ENCODE results near the gene BEGAIN. TPM values are rescaled to one million over a fixed set of nuclear protein-coding genes. Genes with fewer than 3 reads are reported as not detected.

The BEGAIN gene
- total RNA-seq, 2 experiments from 2014 or later, result 0.76 TPM; not detected in 1

- Histone ChIP-seq H4K20me1 (ENCODE audit: insufficient read depth, low read length) (no peaks in the 10 kb centered on the region), H3K4me2 (ENCODE audit: low read length) (no peak overlapping the region), H3K4me3 (ENCODE audit: low read depth, low read length, poor library complexity, severe bottlenecking) (no peak overlapping the region), H3K79me2 (ENCODE audit: insufficient read depth, low read depth, low read length) (no peaks in the 10 kb centered on the region), H2AFZ (ENCODE audit: low read length) (no peak overlapping the region), H3K27ac (ENCODE audit: low read depth, low read length, poor library complexity, severe bottlenecking) (no peak overlapping the region), H3K9me2 (ENCODE audit: insufficient read depth, low read length) (no peaks in the 10 kb centered on the region), H3K4me1 (ENCODE audit: insufficient read depth, low read length, poor library complexity, severe bottlenecking) (no peaks in the 10 kb centered on the region), H3K9me3 (ENCODE audit: low read length) (no peaks in the 10 kb centered on the region), H3K36me3 (ENCODE audit: insufficient read depth, low read length) (no peaks in the 10 kb centered on the region)
- intact Hi-C loops (cut with micrococcal nuclease; ENCODE audit: unreplicated experiment), result no loop called here
- no peak for TF ChIP-seq CTCF (conservative IDR thresholded peaks at IDR 0.05; ENCODE audit: low read length)
- TF ChIP-seq EZH2phosphoT487 (IDR thresholded peaks at IDR 0.05; ENCODE audit: borderline replicate concordance, low read depth, low read length), result no peak
- no TSS peak for BruUV-seq (replicated peaks)
- no peak for DNase-seq (ENCODE audit: low spot score)
- ChIA-PET POLR2A (interaction anchor here (0.6 kb wide), 1 partner anchor 262 kb away, joined by 3 read pairs; no protein-coding TSS in a partner anchor), CTCF (ENCODE audit: unreplicated experiment) (no interaction called here)
Measured at GRCh38 chr14:100633406-100633805, 46.2 kb upstream of the BEGAIN start.

- Histone ChIP-seq H3K4me1 (ENCODE audit: insufficient read depth, low read length, poor library complexity, severe bottlenecking) (no peaks in the 10 kb centered on the region), H3K9me3 (ENCODE audit: low read length) (no peaks in the 10 kb centered on the region), H4K20me1 (ENCODE audit: insufficient read depth, low read length) (no peaks in the 10 kb centered on the region), H3K79me2 (ENCODE audit: insufficient read depth, low read depth, low read length) (no peaks in the 10 kb centered on the region), H3K4me3 (ENCODE audit: low read depth, low read length, poor library complexity, severe bottlenecking) (no peak overlapping the region), H3K4me2 (ENCODE audit: low read length) (no peak overlapping the region), H3K36me3 (ENCODE audit: insufficient read depth, low read length) (no peaks in the 10 kb centered on the region), H2AFZ (ENCODE audit: low read length) (no peak overlapping the region), H3K27ac (ENCODE audit: low read depth, low read length, poor library complexity, severe bottlenecking) (no peak overlapping the region), H3K9me2 (ENCODE audit: insufficient read depth, low read length) (no peaks in the 10 kb centered on the region)
- intact Hi-C loops (cut with micrococcal nuclease; ENCODE audit: unreplicated experiment), result no loop called here
- DNase-seq (ENCODE audit: low spot score), result no peak
- TF ChIP-seq EZH2phosphoT487 (IDR thresholded peaks at IDR 0.05; ENCODE audit: borderline replicate concordance, low read depth, low read length) (no peak), CTCF (conservative IDR thresholded peaks at IDR 0.05; ENCODE audit: low read length) (no peak)
- ChIA-PET CTCF (ENCODE audit: unreplicated experiment) (no interaction called here), POLR2A (no interaction called here)
- no TSS peak for BruUV-seq (replicated peaks)
Measured at GRCh38 chr14:100629696-100630095, 42.5 kb upstream of the BEGAIN start.

- ChIA-PET CTCF (ENCODE audit: unreplicated experiment) (no interaction called here), POLR2A (no interaction called here)
- Histone ChIP-seq H2AFZ (ENCODE audit: low read length) (no peak overlapping the region), H3K4me2 (ENCODE audit: low read length) (no peak overlapping the region), H3K27ac (ENCODE audit: low read depth, low read length, poor library complexity, severe bottlenecking) (no peak overlapping the region), H3K4me1 (ENCODE audit: insufficient read depth, low read length, poor library complexity, severe bottlenecking) (no peaks in the 10 kb centered on the region), H3K79me2 (ENCODE audit: insufficient read depth, low read depth, low read length) (no peaks in the 10 kb centered on the region), H3K9me2 (ENCODE audit: insufficient read depth, low read length) (no peaks in the 10 kb centered on the region), H3K36me3 (ENCODE audit: insufficient read depth, low read length) (no peaks in the 10 kb centered on the region), H3K4me3 (ENCODE audit: low read depth, low read length, poor library complexity, severe bottlenecking) (no peak overlapping the region), H3K9me3 (ENCODE audit: low read length) (no peaks in the 10 kb centered on the region), H4K20me1 (ENCODE audit: insufficient read depth, low read length) (no peaks in the 10 kb centered on the region)
- TF ChIP-seq CTCF (conservative IDR thresholded peaks at IDR 0.05; ENCODE audit: low read length) (no peak), EZH2phosphoT487 (IDR thresholded peaks at IDR 0.05; ENCODE audit: borderline replicate concordance, low read depth, low read length) (no peak)
- intact Hi-C loops (cut with micrococcal nuclease; ENCODE audit: unreplicated experiment), result no loop called here
- no peak for DNase-seq (ENCODE audit: low spot score)
- no TSS peak for BruUV-seq (replicated peaks)
Measured at GRCh38 chr14:100629098-100629497, 41.9 kb upstream of the BEGAIN start.
